Amygdala (tissue), 56 donors: ENCODE measurements around the gene TBC1D9.

Experiments used
- DNase-seq, 56 donors: peaks; one replicate each; lab custom pipeline; 2025; lab: John Stamatoyannopoulos, UW

Gene TBC1D9

DNA sequence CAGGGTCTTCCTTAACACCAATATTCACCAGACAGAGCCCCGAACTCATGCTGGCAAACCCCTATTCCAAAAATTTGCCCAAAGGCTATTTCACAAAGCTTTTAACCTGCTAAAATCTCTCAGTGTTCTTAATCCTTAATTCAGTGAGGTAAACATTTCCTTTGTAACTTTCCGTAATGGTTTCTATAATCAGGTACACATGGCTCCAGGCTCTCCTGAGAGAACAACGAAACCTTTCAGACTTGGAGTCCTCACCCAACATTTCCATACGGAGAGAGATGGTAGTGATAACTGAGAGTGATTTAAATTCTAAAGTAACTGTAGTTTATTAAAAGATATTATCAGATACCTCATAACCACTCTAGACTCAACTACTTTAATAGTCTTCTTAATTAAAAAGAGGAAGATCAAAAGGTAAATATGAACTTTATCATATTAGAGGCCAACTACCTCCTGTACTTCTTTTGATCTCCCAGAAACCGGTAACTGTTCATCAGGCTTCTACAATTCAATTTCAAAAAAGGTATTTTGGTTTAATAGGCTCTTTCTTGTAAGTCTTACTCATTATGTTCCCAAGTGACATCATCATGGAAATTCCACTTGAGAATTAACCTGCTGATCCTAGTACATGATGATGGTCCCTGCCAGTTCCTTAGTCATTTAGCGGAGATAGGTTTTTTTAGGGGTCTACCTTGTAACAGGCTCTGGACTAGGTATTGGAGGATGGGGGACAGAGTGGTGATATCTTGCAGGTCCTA, 96.1 kb downstream of the TBC1D9 start:
- no peak for DNase-seq

DNA sequence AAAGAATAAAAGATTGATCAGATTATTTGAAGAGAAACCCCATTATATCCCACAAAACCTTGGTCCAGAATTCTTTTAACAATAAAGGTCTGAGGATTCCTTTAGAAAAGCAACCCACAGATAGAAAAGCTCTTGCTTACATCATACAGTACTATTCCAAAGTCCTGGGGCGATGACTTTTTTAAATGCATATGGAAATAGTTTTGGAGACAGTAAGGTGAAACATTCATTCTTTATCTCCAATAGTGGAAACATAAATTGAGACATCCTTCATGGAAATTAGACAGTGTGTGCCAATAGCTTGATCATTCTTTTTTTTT, 101.7 kb downstream of the TBC1D9 start:
- DNase-seq = no peak

DNA sequence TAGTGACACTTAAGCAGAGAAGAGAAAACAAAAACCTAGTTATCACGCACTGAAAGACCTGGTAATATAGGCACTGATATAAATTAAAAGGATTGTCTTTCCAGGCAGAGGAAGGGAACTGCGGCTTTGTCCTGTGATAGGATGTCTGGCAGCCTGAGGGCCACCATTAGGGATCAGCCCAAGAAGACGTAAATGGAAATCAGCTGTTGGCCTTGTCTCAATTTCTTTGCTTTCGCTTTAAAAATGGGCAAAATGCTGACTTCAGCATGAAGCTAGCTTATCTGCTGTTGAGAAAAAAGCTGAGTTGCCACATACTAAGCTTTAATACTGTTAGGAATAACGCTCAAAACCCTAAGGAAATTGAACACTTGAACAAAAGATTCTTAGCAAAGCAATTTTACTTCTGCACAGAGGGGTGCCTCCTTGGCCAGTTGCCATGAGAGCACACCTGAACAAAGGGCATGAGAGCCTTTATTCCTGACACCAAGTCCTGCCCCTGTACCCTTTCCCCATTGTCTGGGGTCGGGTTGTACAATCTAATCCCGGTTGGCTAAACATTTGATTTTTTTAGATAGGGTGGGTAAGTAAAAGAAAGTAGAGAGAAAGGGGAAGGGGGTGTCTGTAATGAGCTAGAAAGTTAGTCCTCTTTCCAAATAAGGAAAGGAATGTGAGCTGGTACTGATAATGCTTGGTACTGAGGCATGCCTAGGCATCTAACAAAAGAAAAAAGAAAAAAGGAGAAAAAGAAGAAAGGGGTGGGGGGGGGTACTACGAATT, 102.3 kb downstream of the TBC1D9 start:
- DNase-seq = no peak

DNA sequence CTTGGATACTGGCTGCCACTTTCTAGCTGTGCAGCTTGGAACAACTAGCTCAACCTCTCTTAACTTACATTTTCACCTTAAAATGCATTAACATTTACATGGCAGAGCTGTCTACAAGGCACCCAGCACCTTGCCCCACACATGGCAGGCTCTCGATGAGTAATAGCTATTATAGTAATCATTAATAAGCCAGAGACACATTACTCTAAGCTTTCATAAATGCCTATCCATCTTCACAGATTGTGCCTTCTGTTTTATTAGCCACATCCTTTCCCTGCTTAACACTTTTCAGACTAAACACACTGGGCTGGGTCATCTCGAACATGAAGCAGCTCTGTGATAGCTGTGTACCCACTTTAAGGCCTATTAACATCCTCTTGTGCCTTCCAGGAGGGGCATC, 103.6 kb downstream of the TBC1D9 start:
- no peak for DNase-seq

DNA sequence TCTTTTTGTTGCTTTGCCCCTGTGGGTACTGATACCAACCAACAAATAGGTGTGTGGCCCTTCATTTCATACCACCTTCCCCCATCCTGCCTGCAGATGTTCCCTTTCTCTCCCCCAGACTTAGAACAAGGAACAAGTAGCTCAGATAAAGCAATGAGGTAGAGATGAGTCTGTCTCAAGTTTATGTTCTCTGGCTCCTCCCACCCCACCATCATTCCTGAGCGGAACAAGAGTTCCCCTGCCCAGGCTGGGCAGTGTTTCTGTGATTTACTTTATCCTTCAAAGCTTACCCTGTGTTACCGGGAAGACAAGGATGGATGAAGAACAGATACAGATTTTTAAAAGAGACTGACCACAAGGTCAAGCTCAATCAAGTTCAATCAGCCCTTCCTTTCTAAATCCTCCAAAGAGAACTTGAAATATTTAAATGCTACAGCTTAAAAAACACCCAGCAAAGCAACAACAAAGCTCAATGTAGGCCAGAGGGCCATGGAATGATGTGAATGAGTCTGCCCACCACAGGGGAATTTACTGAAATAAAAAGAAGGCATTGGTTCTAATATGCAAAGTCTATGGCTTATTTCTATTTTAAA, 107.4 kb downstream of the TBC1D9 start:
- no peak for DNase-seq

DNA sequence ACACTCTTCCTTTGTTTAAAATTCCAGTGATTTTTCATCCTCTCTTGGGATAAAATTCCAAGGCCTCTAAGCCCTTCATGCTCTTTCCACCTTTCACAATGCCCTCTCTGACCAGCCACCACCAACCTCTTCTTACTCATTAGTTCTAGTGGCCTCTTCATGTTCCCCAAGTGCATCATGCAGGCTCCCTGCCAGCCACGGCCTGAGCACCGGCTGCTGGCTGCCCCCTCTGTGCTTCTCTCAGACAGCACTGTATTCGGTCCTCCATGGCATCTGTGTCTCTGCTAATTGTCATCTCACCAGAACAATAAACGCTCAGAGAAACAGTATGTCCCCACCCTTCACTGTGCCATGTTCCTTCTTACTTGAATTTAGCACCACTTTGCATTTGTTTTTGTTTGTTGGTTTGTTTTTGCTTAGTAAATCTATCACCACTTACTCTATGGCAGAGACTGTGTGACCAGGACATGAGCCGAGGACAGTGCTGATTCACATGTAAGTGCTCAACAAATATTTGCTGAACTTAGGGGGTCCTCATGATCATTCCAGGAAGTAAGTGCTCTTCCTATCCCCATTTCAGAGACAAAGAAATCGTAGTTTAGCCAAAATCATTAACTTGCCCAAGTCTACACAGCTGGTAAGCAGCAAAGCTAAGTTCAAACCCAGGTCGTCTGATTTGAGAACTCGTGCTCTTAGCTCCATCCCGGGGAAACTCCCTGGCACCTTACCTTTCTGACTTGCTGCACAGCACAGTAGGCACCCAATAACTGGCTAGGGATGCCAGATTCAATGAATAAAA, 110.4 kb downstream of the TBC1D9 start:
- peak in 12 of 56 donors; percentile 3 to 41 (median 12) for DNase-seq

DNA sequence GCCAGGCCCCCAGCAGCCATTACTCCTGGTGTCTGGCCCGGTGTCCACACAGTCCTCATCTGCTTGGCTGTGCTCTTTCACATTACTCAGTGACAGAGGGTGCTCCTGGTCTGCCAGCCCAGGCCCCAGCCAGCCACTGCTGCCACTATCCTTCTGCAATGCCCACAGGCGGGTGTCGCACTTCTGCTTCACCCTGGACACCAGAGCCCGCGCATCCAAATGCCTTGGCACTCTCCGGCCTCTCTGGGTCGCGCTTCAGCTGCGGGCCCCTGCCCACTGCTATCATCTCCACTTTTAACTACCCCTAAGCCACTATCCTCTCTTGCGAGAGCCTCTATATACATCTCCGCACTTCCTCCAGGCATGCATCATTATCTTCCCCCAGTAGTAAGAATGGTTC, 111.0 kb downstream of the TBC1D9 start:
- DNase-seq = no peak

DNA sequence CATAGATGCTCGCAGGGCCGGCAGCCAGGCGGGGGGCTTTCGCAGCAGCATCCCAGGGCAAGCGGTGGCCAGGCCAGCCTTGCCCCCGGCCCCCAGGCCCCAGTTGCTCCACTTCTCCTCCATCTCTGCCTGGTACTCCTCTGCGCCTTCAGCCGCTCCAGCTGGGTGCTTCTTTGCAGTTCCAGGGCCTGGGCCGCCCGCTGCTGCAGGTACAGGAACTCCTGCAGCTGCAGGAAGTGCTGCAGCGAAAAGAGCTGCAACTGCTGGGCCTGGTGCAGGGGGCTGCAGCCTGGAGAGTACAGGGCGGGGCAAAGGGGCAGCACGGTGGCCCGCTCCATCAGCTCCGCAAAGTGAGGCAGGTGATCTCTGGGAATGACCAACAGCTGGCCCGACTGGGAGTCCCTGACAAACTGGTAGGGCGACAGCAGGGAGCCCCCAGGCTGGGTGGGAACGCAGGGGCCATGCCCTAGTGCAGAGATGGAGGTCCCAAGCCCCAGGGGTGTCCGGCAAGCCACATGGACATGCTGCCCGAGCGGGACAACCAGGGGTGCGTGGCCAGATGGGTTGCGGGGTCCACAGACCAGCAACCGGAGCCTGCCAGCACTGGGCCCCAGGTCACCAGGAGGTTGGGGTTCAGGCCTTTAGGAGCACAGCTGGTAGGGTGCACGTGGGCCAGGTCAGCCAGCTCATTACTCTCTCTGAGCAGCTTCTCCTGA, 111.6 kb downstream of the TBC1D9 start:
- DNase-seq = no peak

DNA sequence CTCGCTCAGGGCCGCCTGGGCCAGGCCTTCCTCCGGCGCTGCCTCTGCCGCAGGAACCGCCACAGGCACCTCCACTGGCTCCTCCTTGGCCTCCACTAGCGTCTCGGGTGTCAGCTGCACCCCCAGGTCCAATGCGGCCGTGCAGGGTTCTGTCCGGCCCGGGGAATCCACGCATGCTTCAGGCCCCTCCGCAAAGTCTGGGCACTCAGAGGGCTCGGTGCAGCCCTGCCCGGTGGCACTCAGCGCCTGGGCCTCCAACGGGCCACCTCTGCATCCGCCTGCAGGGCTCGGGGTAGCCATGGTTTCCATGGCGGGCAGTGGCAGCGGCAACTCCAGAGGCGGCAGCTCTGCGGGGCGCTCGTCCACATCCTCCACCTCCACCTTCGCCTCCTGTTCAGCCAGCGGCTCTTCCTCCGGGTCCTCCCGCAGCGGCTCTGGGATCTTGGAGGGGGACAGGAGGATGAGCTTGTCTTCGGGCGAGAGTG, 112.6 kb downstream of the TBC1D9 start:
- DNase-seq = no peak

DNA sequence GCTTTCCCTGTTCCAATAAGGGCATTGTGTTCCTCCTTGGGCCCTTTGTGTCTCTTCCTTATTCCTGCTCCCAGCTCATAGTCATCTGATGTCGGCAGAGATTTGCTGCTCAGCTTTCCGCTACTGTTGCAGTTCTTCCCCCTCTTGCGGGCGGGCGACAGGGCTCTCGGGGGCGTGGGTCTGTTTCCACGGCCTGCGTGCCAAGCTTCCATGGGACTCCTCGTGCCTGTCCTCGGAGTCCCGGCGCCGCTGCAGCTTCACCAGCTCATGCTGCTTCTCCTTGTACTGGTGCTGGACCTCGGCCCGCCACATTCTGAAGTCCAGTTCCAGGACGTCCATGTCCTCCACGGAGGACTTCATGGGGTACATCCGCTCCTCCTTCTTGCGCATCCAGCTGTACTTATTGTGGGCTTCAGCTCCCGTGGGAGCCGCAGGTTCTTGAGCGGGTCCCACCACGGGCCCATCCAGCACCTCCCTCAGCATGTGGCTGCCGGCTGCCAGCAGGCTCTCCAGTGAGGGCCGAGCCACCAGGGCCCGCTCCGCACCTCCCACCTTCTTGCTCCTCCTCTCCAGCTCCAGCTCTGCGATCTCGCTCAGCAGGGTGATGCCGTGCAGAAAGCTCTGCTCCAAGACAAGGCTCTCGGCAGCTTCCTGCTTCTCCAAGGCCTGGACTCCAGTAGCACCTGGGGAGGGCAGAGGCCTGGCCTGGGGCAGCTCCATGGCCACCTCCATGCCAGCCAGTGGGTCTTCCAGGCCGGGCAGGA, 113.3 kb downstream of the TBC1D9 start:
- DNase-seq = no peak

DNA sequence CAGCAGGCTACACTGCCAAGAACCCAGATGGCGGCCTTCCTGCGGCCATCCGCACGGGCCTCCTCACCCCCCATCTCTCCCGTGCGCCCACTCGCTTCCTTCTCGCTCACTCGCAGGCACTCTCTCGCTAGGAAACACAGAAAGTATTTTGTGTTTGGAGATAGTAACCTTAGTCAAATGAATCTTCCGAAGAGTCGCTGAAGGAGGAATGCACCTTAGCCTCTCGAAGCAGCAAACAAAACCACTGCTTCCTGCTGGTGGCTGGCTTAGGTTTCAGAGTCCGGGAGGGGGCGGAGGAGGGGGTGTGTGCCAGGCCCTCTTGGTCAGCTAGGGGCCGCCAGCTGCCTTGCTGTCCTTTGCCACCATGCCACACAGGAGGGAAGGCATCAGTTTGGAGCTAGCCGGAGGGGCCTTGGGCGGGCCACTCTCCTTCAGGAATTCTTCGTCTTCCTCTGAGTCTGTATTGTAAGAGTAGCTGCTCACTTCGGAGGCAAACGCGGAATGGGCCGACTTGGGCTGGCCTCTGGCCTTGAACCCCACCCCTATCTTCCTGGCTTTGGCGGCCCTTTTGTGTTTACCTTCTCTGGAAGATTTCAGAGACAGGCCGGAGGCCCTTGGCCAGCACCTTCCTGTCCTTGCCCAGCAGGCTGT, 114.3 kb downstream of the TBC1D9 start:
- no peak for DNase-seq

DNA sequence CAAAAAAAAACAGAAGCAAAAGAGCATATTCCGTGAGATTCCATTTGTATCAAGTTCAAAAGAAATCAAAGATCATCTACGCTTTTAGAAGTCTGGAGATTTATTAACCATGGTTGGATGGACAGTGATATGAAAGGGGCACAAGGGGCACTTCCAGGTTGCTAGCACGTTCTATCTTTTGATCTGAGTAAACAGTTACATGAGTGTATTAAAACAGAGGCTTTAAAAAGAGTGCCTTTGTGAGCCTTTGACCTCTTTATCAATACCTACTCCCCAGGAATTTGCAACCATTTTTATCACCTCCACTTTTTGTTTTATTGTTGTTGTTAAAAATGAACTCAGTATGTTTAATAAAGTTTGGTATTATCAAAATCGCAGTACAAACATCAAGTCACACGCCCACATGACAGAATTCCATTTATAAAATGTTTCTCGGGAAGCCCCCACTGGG, 115.1 kb downstream of the TBC1D9 start:
- no peak for DNase-seq

DNA sequence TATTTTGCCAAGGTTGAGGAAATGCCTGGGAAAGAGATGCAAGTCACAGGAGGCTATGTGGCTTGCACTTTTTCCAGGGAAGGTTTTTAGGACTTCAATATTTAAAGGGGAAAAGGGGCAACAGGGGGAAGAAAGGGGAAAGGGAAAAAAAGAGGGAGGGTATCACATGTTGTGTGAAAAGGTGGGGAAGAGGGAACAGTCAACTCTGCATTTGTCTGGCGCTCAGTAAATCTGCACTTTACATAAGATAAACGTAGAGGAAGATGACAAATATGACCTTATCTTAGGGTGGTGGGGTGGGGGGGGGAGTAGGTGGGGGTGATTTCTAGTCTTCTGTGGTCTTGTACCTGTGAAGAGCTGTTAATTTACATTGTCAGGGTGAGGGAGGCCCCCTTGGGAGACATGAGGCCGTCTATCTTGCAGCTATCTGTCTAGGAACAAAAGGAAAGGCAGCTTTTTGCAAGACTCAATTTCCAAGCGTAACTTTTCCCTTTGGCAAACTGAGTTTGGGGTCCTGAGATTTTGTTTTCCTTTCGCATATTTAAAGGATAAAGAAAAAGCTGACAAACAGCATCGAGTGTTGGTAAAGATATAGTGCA, 115.9 kb downstream of the TBC1D9 start:
- DNase-seq = no peak

DNA sequence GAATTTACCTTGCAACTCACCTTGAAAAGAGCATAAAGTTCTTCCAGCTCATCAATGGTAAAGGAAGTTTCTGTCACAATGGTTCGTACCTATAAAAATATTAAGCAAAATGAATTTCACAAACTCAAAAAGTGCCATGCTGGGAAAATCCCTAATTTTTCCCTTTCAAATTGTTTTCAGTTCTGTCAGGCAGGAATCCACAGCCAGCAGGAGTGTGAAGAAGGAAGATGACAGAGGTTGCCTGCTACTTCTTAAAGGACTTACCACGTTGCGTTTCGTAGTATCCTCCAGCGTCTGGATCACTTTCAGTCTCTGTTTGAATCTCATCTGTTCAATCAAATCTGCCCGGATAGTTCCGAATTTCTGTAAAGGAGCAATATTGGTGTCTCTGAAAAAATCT, 117.1 kb downstream of the TBC1D9 start:
- DNase-seq = no peak

DNA sequence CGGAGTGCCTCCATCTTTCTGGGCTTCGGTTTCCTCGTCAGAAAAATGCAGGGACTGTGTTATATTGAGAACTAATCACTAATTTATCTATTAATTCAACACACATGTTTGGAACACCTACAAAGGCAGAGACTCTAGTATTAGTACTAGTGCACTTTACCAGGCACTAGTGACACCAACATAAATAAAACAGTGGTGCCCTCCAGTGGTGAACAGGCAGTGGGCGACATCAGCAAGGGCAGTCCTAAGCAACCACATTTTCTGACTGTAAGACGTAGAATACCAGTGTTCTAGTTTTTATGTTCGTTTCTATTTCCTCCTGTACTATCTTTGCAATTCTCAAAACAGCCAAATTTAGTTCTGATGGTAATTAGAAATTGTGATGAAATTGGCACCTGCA, 118.3 kb downstream of the TBC1D9 start:
- no peak for DNase-seq

DNA sequence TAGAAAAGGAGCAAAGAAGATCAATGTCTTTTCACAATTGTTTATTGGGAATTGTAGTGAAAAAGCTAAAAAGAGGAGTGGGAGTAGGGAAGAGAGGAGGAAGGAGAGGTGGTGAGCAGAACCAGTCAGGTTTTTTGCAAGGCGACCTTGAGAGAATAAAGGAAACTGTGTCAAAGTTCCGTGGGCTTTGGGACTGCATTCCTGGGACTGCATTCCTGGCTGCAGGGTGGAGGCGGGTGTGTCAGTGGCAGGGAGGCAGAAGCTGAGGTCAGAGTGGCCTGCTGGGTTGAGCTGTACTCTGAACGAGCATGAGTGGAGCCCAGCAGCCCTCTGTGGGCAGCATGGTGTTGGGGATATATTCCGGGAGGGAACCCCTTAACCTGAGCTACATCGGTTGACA, 120.6 kb downstream of the TBC1D9 start:
- DNase-seq = no peak

DNA sequence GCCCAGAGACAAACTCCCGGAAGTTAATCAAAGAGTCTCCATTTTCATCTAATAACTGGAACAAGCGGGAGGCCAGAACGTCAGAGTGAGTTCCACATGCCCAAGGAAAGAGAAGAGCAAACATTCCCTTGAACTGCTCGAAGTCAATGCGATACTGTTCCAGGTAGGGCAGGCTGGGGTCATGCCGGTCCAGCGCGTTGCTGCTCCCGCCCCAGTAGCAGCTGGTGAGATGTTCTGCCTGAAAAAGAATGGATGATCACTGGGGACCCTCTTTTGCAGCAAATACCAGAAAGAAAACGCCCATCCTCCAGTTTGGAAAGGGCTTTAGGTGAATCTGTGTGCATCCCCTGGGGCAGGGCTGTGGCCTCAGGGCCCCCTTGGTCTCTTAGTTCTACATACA, 122.2 kb downstream of the TBC1D9 start:
- DNase-seq = no peak

DNA sequence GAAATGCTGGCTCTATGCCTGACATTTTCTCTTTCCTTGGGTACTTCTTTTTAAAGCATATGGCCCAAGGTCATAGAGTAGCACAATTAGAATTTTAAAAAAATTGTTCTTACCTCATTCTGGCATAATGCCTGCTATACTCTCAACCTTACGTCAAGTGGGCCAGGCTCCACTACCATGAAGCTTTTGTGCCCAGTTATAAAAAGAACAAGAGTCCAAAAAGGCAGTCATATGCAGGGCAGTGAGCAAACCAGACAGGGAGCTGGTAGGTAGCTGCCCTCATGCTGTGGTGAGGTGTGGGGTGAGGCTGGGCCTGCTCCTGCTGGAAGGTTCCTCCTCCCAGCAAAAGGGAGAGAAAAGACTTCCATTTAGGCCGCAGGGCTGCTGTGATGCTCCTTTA, 123.1 kb downstream of the TBC1D9 start:
- no peak for DNase-seq

DNA sequence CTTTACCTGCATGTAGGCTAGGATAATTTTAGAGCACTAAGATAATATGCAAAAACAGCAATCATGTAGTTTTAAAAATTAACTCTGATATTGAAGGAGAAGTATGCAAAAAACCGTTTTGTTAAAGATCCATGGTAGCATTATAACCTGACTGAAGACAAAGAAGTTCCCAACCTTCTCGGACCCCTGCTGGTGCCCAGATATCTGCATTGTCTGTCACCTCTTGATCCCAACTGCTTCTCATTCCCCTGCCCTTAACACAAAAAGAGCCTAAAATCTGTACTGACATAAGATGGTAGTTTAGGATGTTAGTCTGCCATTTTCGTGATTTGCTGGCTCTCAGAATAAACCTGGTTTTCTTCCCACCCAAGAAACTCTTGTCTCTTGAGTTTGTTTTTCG, 125.9 kb downstream of the TBC1D9 start:
- no peak for DNase-seq
